Endothelial cell of umbilical vein (primary cell): ENCODE measurements around the gene TAB3. TPM values are rescaled to one million over a fixed set of nuclear protein-coding genes. Genes with fewer than 3 reads are reported as not detected.

ENCODE experiments used
- BruUV-seq: library from RNA; stranded (reverse); fragments of 400-500 nt; replicated peaks from 2 replicates; lab custom pipeline; 2021; lab: Mats Ljungman, UMichigan
- CTCF ChIA-PET: fragments of 300-600, 350-600 bp; sonication (Branson Sonifier 250); formaldehyde crosslinking; loops from one replicate; lab custom pipeline; 2021; ENCODE audit warnings: antibody characterized with exemption, inconsistent platforms; lab: Charles Lee
- POLR2A ChIA-PET: fragments of 300-600, 350-600 bp; sonication (Branson Sonifier 250); formaldehyde crosslinking; loops from one replicate; lab custom pipeline; 2021; ENCODE audit warnings: antibody characterized with exemption, inconsistent platforms; lab: Charles Lee
- DNase-seq: peaks from one replicate; pipeline ENCODE4 v3.0.0-alpha.2; 2011; ENCODE audit warnings: low read depth, low spot score
- FAIRE-seq: peaks from 2 replicates; lab custom pipeline; 2011; peaks lifted over from hg19 to GRCh38; lab: Jason Lieb, UNC
- H2AFZ ChIP-seq: 2 replicates; pipeline ENCODE4 v1.6.0; 2012; ENCODE audit warnings: low read depth, low read length, control low read depth, inconsistent platforms
- H3K27ac ChIP-seq: 2 replicates; pipeline ENCODE4 v1.5.1; 2011; ENCODE audit warnings: low read depth, mild to moderate bottlenecking, control low read depth, low read length, moderate library complexity; ENCODE audit not compliant: insufficient read depth
- H3K27me3 ChIP-seq, 2 experiments: 2 replicates each; pipeline versions ENCODE4 v1.6.0 to v1.6.1; 2011; ENCODE audit warnings: low read length in 2 of 2, mixed read lengths in 1 of 2; ENCODE audit not compliant: control insufficient read depth in 2 of 2, insufficient read depth in 2 of 2
- H3K36me3 ChIP-seq, 2 experiments: 2 replicates in 1 of 2; 3 replicates in 1 of 2; pipeline ENCODE4 v1.5.1; 2011; ENCODE audit warnings: low read length in 2 of 2, mild to moderate bottlenecking in 1 of 2, moderate library complexity in 1 of 2; ENCODE audit not compliant: control insufficient read depth in 2 of 2, insufficient read depth in 2 of 2; ENCODE audit errors: extremely low read depth in 1 of 2
- H3K4me1 ChIP-seq: 3 replicates; pipeline ENCODE4 v1.5.1; 2011; ENCODE audit warnings: mild to moderate bottlenecking, low read length; ENCODE audit not compliant: control insufficient read depth, insufficient read depth; ENCODE audit errors: extremely low read depth
- H3K4me2 ChIP-seq: 2 replicates; pipeline ENCODE4 v1.6.1; 2011; ENCODE audit warnings: low read length, control low read depth, mixed read lengths; ENCODE audit not compliant: insufficient read depth
- H3K4me3 ChIP-seq, 3 experiments: fragments of 200-600 bp in 1 of 3; sonication (generic), shearing (Covaris generic) in 1 of 3; replicated peaks in 1 of 3; 2 replicates each; pipeline ENCODE4 v1.5.1; 2011 to 2016; ENCODE audit warnings: control low read depth in 3 of 3, low read length in 3 of 3, mild to moderate bottlenecking in 2 of 3, inconsistent platforms in 1 of 3, low read depth in 1 of 3, moderate library complexity in 1 of 3; ENCODE audit not compliant: insufficient read depth in 1 of 3
- H3K79me2 ChIP-seq: 2 replicates; pipeline ENCODE4 v1.6.0; 2012; ENCODE audit warnings: low read length, inconsistent platforms; ENCODE audit not compliant: control insufficient read depth, insufficient read depth
- H3K9ac ChIP-seq: replicated peaks from 2 replicates; pipeline ENCODE3; 2011; ENCODE audit warnings: low read length, control low read depth; ENCODE audit not compliant: insufficient read depth; ENCODE audit errors: extremely low read depth
- H3K9me1 ChIP-seq: replicated peaks from 3 replicates; pipeline ENCODE4 v1.6.0; 2011; ENCODE audit warnings: mild to moderate bottlenecking, low read length; ENCODE audit not compliant: control insufficient read depth, insufficient read depth; ENCODE audit errors: extremely low read depth
- H3K9me3 ChIP-seq: replicated peaks from 2 replicates; pipeline ENCODE4 v1.5.1; 2012; ENCODE audit warnings: low read length, inconsistent platforms; ENCODE audit not compliant: control insufficient read depth, insufficient read depth
- H4K20me1 ChIP-seq: replicated peaks from 2 replicates; pipeline ENCODE3; 2011; ENCODE audit warnings: mild to moderate bottlenecking, low read length; ENCODE audit not compliant: control insufficient read depth, insufficient read depth; ENCODE audit errors: extremely low read depth
- EZH2 ChIP-seq: IDR thresholded peaks from 2 replicates; pipeline ENCODE4 v1.6.1; 2012; ENCODE audit warnings: borderline replicate concordance, low read depth, mild to moderate bottlenecking, moderate library complexity, low read length, inconsistent platforms; ENCODE audit not compliant: severe bottlenecking
- FOS ChIP-seq: IDR thresholded peaks from 2 replicates; pipeline ENCODE4 v1.6.1; 2011; ENCODE audit warnings: mild to moderate bottlenecking, low read length, moderate library complexity, borderline replicate concordance; ENCODE audit not compliant: insufficient read depth
- GATA2 ChIP-seq: IDR thresholded peaks from 2 replicates; pipeline ENCODE4 v1.7.0; 2011; ENCODE audit warnings: low read depth, mild to moderate bottlenecking, moderate library complexity, mixed read lengths, low read length; ENCODE audit not compliant: insufficient read length, insufficient read depth
- JUN ChIP-seq: IDR thresholded peaks from 2 replicates; pipeline ENCODE4 v1.6.1; 2011; ENCODE audit warnings: borderline replicate concordance, low read depth; ENCODE audit not compliant: insufficient read length, insufficient read depth
- MYC ChIP-seq: IDR thresholded peaks from one replicate; pipeline ENCODE4 v1.6.1; 2011; ENCODE audit warnings: mild to moderate bottlenecking, low read depth, low read length
- POLR2A ChIP-seq: IDR thresholded peaks from 2 replicates; pipeline ENCODE4 v1.6.1; 2012; ENCODE audit warnings: low read depth, mild to moderate bottlenecking, control low read depth, low read length
- POLR2AphosphoS5 ChIP-seq: IDR thresholded peaks from 2 replicates; pipeline ENCODE4 v1.6.1; 2012; ENCODE audit warnings: low read depth, mild to moderate bottlenecking, control low read depth, low read length, moderate library complexity; ENCODE audit not compliant: insufficient read depth
- dilution Hi-C: fragments of 300-500 bp; cut with MboI; formaldehyde crosslinking; loops from one replicate; pipeline ENCODE4 v1.15.0; 2019; ENCODE audit warnings: low sequenced_read_pairs; ENCODE audit not compliant: extremely low pct_ligation_motif_present
- intact Hi-C: fragments of 100-400 bp; cut with micrococcal nuclease; formaldehyde crosslinking; loops from one replicate; pipeline ENCODE4 v1.10.0; 2022
- polyA plus RNA-seq, 4 experiments: library from polyadenylated mRNA; depleted of rRNA in 3 of 4; stranded (reverse) in 3 of 4; unstranded in 1 of 4; fragments of >200 nt; gene quantifications; 2 replicates each; pipeline versions ENCODE4 v1.2.1 to v1.2.3, GENCODE V29; 2011 to 2012; ENCODE audit warnings: missing spikeins in 1 of 4
- total RNA-seq: library from RNA; stranded (reverse); gene quantifications from 2 replicates; pipeline ENCODE4 v1.2.3, GENCODE V29; 2021
- TF ChIP-seq, protein P1 (sequence below), 2 donors: IDR thresholded peaks; 1 replicate in 1 of 2; 2 replicates in 1 of 2; pipeline ENCODE4 v1.5.1; 2011; ENCODE audit warnings: low read length in 2 of 2, mild to moderate bottlenecking in 2 of 2, moderate library complexity in 2 of 2, control low read depth in 1 of 2, inconsistent platforms in 1 of 2, low read depth in 1 of 2; ENCODE audit not compliant: insufficient read depth in 1 of 2; ENCODE audit errors: extremely low read depth in 1 of 2
- TF ChIP-seq, protein P2 (sequence below): IDR thresholded peaks from 2 replicates; pipeline ENCODE4 v1.6.1; 2011; ENCODE audit not compliant: insufficient read depth, insufficient read length

The TAB3 gene
- total and polyA plus RNA-seq, 2 donors (not counting 3 experiments of a cell fraction or from before 2014, with no cell fraction given): 11.5 to 11.7 TPM

DNA sequence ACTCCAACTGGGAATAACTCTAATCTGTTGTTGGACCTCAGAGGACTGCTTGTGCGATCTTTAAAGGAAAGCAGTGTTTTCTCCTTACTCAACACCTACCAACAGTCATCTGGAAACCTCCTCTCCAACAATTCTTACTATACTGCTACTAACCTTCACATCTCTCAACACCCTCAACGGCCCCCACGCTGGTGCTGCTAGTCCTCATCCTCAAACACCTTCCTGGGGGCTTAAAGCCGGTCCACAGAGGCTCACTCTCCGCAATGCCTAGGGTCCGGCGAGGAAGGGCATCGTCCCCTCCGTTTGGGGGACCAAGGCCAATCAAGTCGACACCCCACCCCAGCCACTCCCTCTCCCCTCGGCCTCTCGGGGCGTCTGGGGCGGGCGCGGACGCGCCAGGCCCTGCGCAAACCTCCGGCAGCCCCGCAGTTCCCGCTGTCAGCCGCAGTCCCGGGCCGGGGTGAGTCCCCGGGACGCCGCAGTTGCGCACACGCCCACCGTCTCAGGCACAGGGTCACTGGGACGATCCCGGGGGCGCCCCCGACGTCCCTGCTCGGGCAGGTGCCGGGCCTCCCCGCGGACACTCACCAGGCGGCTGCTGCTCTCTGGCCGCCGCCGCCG lies 418 bp downstream of the TAB3 start:
- no peak overlapping the region for H3K27ac ChIP-seq
- H3K9me3 ChIP-seq: no peaks in the 10 kb centered on the region
- ChIA-PET CTCF (interaction anchor here (1.4 kb wide), 1 partner anchor 9 kb away, joined by 3 read pairs; no protein-coding TSS in a partner anchor), POLR2A (no interaction called here)
- peak overlapping the region; percentile 48 for H2AFZ ChIP-seq
- H3K27me3 ChIP-seq: no peaks in the 10 kb centered on the region
- peaks cover 13% of the 10 kb centered on the region for H3K79me2 ChIP-seq
- intact Hi-C loops: loop anchor here (2.0 to 10.0 kb wide), 2 partner anchors 154 to 236 kb away; partner anchors contain the start of gene GK
- H3K9me1 ChIP-seq: no peaks in the 10 kb centered on the region
- peaks cover 2% of the 10 kb centered on the region for H3K4me1 ChIP-seq
- FAIRE-seq: no peak
- no peaks in the 10 kb centered on the region for H4K20me1 ChIP-seq
- no peaks in the 10 kb centered on the region for H3K36me3 ChIP-seq
- H3K9ac ChIP-seq: peak overlapping the region; percentile 77
- H3K4me2 ChIP-seq: peak overlapping the region; percentile 89
- BruUV-seq: no TSS peak
- H3K4me3 ChIP-seq: peak overlapping the region; percentile 20 to 86 (median 54)
- peak; percentile 18 for DNase-seq
- TF ChIP-seq POLR2AphosphoS5 (no peak), JUN (no peak)
- TF ChIP-seq, protein P1, sequence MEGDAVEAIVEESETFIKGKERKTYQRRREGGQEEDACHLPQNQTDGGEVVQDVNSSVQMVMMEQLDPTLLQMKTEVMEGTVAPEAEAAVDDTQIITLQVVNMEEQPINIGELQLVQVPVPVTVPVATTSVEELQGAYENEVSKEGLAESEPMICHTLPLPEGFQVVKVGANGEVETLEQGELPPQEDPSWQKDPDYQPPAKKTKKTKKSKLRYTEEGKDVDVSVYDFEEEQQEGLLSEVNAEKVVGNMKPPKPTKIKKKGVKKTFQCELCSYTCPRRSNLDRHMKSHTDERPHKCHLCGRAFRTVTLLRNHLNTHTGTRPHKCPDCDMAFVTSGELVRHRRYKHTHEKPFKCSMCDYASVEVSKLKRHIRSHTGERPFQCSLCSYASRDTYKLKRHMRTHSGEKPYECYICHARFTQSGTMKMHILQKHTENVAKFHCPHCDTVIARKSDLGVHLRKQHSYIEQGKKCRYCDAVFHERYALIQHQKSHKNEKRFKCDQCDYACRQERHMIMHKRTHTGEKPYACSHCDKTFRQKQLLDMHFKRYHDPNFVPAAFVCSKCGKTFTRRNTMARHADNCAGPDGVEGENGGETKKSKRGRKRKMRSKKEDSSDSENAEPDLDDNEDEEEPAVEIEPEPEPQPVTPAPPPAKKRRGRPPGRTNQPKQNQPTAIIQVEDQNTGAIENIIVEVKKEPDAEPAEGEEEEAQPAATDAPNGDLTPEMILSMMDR (IDR thresholded peaks at IDR 0.05; ENCODE audit: extremely low read depth in 1 of 2, insufficient read depth in 1 of 2, low read depth in 1 of 2, low read length in 2 of 2): no peak
- dilution Hi-C loops: no loop called here

DNA sequence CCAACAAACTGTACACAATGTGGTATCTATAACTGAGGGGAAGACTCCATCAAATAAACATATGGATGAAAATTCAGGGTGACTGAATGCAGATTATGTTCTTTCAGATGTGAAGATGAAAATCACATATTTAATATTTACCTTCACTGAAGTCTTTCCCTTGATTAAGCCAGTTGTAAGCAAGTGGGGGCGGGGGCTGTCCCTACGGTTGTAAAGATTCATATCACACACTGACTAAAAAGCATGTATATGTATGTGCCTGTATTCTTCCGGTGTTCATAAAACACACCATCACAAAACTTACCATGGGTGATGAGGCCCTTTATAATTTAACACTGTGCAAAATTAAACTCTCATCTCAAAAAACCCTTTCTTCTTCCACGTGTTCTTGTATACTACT lies 1.3 kb downstream of the TAB3 start:
- H3K9me3 ChIP-seq: no peaks in the 10 kb centered on the region
- no peaks in the 10 kb centered on the region for H3K36me3 ChIP-seq
- intact Hi-C loops (loop anchor here (2.0 to 10.0 kb wide), 2 partner anchors 153 to 235 kb away; partner anchors contain the start of gene GK), dilution Hi-C loops (no loop called here)
- no peak overlapping the region for H3K9ac ChIP-seq
- no peak for DNase-seq
- H3K9me1 ChIP-seq: no peaks in the 10 kb centered on the region
- TF ChIP-seq MYC: no peak
- no peak for TF ChIP-seq POLR2A
- no peak for TF ChIP-seq POLR2AphosphoS5
- TF ChIP-seq, protein P1 (IDR thresholded peaks at IDR 0.05; ENCODE audit: extremely low read depth in 1 of 2, insufficient read depth in 1 of 2, low read depth in 1 of 2, low read length in 2 of 2): no peak
- TF ChIP-seq JUN: no peak
- no peak for TF ChIP-seq EZH2
- no peak for TF ChIP-seq FOS
- TF ChIP-seq, protein P2, sequence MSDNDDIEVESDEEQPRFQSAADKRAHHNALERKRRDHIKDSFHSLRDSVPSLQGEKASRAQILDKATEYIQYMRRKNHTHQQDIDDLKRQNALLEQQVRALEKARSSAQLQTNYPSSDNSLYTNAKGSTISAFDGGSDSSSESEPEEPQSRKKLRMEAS: no peak
- no peak for TF ChIP-seq GATA2
- no peak for FAIRE-seq
- H3K4me1 ChIP-seq: peaks cover 2% of the 10 kb centered on the region
- H3K27ac ChIP-seq: no peak overlapping the region
- no peaks in the 10 kb centered on the region for H3K27me3 ChIP-seq
- no peak overlapping the region for H2AFZ ChIP-seq
- ChIA-PET POLR2A (no interaction called here), CTCF (no interaction called here)
- no TSS peak for BruUV-seq
- H4K20me1 ChIP-seq: no peaks in the 10 kb centered on the region
- H3K4me2 ChIP-seq: peak overlapping the region; percentile 89
- H3K79me2 ChIP-seq: peaks cover 13% of the 10 kb centered on the region
- H3K4me3 ChIP-seq: peak overlapping the region in 1 of 3 experiments; percentile 54
